PC-3 (cell line): ENCODE measurements around the gene MYH11.

ENCODE experiments used
- EZH2 ChIP-seq: fragments of 300-600 bp; sonication (generic); IDR thresholded peaks from one replicate; pipeline ENCODE4 v1.6.1; 2017; ENCODE audit warnings: antibody characterized with exemption, mild to moderate bottlenecking, low read length; ENCODE audit not compliant: unreplicated experiment
- EZH2phosphoT487 ChIP-seq: fragments of 300-600 bp; sonication (generic); IDR thresholded peaks from 2 replicates; pipeline ENCODE4 v1.6.1; 2018; ENCODE audit warnings: mild to moderate bottlenecking, antibody characterized with exemption, low read length, borderline replicate concordance
- TF ChIP-seq, protein P1 (sequence below): fragments of 300-600 bp; sonication (generic); conservative IDR thresholded peaks from 2 replicates; pipeline ENCODE4 v1.5.1; 2017; ENCODE audit warnings: antibody characterized with exemption, low read depth, mild to moderate bottlenecking, low read length

DNA sequence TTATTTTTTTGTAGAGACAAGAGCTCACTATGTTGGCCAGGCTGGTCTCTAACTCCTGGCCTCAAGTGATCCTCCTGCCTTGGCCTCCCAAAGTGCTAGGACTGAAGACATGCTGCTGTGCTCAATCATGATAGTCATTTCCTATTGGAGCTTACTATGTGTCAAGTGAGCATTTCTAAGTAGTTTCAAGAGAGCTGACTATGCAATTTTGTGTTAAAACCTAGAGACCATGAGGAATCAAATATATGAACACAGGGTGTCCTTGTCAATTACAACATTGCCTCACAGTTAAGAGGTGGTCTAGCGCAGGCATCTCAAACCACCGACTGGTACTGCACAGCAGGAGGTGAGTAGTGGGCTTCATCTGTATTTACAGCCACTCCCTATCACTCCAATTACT is 37.8 kb downstream of the MYH11 start:
- TF ChIP-seq, protein P1, sequence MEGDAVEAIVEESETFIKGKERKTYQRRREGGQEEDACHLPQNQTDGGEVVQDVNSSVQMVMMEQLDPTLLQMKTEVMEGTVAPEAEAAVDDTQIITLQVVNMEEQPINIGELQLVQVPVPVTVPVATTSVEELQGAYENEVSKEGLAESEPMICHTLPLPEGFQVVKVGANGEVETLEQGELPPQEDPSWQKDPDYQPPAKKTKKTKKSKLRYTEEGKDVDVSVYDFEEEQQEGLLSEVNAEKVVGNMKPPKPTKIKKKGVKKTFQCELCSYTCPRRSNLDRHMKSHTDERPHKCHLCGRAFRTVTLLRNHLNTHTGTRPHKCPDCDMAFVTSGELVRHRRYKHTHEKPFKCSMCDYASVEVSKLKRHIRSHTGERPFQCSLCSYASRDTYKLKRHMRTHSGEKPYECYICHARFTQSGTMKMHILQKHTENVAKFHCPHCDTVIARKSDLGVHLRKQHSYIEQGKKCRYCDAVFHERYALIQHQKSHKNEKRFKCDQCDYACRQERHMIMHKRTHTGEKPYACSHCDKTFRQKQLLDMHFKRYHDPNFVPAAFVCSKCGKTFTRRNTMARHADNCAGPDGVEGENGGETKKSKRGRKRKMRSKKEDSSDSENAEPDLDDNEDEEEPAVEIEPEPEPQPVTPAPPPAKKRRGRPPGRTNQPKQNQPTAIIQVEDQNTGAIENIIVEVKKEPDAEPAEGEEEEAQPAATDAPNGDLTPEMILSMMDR, result no peak
- no peak for TF ChIP-seq EZH2phosphoT487
- TF ChIP-seq EZH2, result no peak
